B cell (primary cell): Measurements from ENCODE around the gene ANKRD44.

Experiments used
- CTCF ChIP-seq: fragments of 200-600 bp; IDR thresholded peaks from one replicate; pipeline ENCODE4 v1.8.0; 2022; ENCODE audit warnings: antibody characterized with exemption, mild to moderate bottlenecking
- EZH2 ChIP-seq: IDR thresholded peaks from 2 replicates; pipeline ENCODE4 v1.6.1; 2012; ENCODE audit warnings: borderline replicate concordance, low read depth, mild to moderate bottlenecking, moderate library complexity, low read length; ENCODE audit not compliant: insufficient read depth, poor library complexity, severe bottlenecking

GRCh38 chr2:197141702-197142473 lies 168.7 kb downstream of the ANKRD44 start:
- TF ChIP-seq CTCF (no peak), EZH2 (no peak)
